NT2/D1 (cell line): ENCODE data around the gene DGAT2.

Experiments
- SUZ12 ChIP-seq: IDR thresholded peaks from 2 replicates; pipeline ENCODE4 v1.6.1; 2011; ENCODE audit not compliant: insufficient read length, insufficient read depth; ENCODE audit errors: extremely low read depth
- YY1 ChIP-seq: IDR thresholded peaks from 2 replicates; pipeline ENCODE4 v1.6.1; 2011; ENCODE audit not compliant: insufficient read length, insufficient read depth
- ZNF274 ChIP-seq: IDR thresholded peaks from 2 replicates; pipeline ENCODE4 v1.6.1; 2011; ENCODE audit warnings: mild to moderate bottlenecking, low read depth, low read length

GRCh38 chr11:75811485-75811884, 42.9 kb downstream of the DGAT2 start:
- TF ChIP-seq YY1: no peak
- TF ChIP-seq SUZ12: no peak
- no peak for TF ChIP-seq ZNF274
